NCI-H526 (cell line): ENCODE data around the gene FKRP.

Experiments
- DNase-seq, 2 experiments: peaks; one replicate each; lab custom pipeline; 2025; lab: John Stamatoyannopoulos, UW

Gene FKRP

GRCh38 chr19:46718934-46719622, 26.8 kb upstream of the FKRP start:
- no peak for DNase-seq

- DNase-seq = no peak
Observed at GRCh38 chr19:46719629-46720502, 26.0 kb upstream of the FKRP start.

GRCh38 chr19:46720503-46721239, 25.2 kb upstream of the FKRP start:
- no peak for DNase-seq

- no peak for DNase-seq
Observed at GRCh38 chr19:46721269-46722003, 24.4 kb upstream of the FKRP start.

- DNase-seq = no peak
Observed at GRCh38 chr19:46722004-46722380, 23.9 kb upstream of the FKRP start.

- DNase-seq = no peak
Observed at GRCh38 chr19:46722421-46723022, 23.3 kb upstream of the FKRP start.

GRCh38 chr19:46723023-46723461, 22.8 kb upstream of the FKRP start:
- no peak for DNase-seq

- DNase-seq = no peak
Observed at GRCh38 chr19:46723471-46723870, 22.4 kb upstream of the FKRP start.

GRCh38 chr19:46724468-46724867, 21.4 kb upstream of the FKRP start:
- DNase-seq = no peak

- no peak for DNase-seq
Observed at GRCh38 chr19:46725036-46725820, 20.6 kb upstream of the FKRP start.

- no peak for DNase-seq
Observed at GRCh38 chr19:46725859-46726393, 19.9 kb upstream of the FKRP start.

- no peak for DNase-seq
Observed at GRCh38 chr19:46726551-46726950, 19.3 kb upstream of the FKRP start.

- no peak for DNase-seq
Observed at GRCh38 chr19:46726971-46727501, 18.8 kb upstream of the FKRP start.

GRCh38 chr19:46727757-46728156, 18.1 kb upstream of the FKRP start:
- DNase-seq = no peak

- no peak for DNase-seq
Observed at GRCh38 chr19:46728208-46728607, 17.6 kb upstream of the FKRP start.

GRCh38 chr19:46728693-46729339, 17.0 kb upstream of the FKRP start:
- peak in 1 of 2 experiments; percentile 70 for DNase-seq

GRCh38 chr19:46729696-46730095, 16.2 kb upstream of the FKRP start:
- DNase-seq = no peak

- no peak for DNase-seq
Observed at GRCh38 chr19:46730187-46730586, 15.7 kb upstream of the FKRP start.

GRCh38 chr19:46730595-46730994, 15.3 kb upstream of the FKRP start:
- no peak for DNase-seq
